WI38 (cell line): Measurements from ENCODE around the gene LAMC3.
"Not testable (repeated sequence)": the region's sequence is repeated elsewhere in the genome, so short reads cannot be mapped to it uniquely, and the experiment has no call there.

Experiments
- H3K4me3 ChIP-seq: 2 replicates; pipeline ENCODE4 v1.5.1; 2011; ENCODE audit warnings: low read depth, mild to moderate bottlenecking, control low read depth, low read length
- CTCF ChIP-seq: IDR thresholded peaks from 2 replicates; pipeline ENCODE4 v1.5.1; 2012; ENCODE audit warnings: low read depth, mild to moderate bottlenecking, control low read depth, low read length

Gene LAMC3

GRCh38 chr9:130997925-130998596 is 10.9 kb upstream of the LAMC3 start:
- no peak overlapping the region for H3K4me3 ChIP-seq
- peak; percentile 81 for TF ChIP-seq CTCF

- no peak for TF ChIP-seq CTCF
- H3K4me3 ChIP-seq: no peak overlapping the region
These were observed 10.3 kb upstream of the LAMC3 start for GRCh38 chr9:130998597-130999244.

DNA sequence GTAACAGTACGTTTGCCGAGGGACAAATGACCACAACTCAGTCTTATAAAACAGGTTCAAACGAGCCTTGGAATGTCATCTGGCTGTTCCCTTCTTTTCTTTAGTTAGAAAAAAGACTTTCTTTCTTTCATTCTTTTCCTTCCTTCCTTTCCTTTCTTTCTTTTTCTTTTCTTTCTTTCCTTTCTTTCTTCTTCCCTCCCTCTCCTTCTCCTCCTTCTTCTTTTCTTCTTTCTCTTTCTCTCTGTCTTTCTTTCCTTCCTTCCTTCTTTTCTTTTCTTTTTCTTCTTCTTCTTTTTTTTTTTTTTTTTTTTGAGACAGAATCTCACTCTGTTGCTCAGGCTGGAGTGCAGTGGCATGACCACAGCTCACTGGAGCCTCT is 9.7 kb upstream of the LAMC3 start:
- no peak for TF ChIP-seq CTCF
- no peak overlapping the region for H3K4me3 ChIP-seq

DNA sequence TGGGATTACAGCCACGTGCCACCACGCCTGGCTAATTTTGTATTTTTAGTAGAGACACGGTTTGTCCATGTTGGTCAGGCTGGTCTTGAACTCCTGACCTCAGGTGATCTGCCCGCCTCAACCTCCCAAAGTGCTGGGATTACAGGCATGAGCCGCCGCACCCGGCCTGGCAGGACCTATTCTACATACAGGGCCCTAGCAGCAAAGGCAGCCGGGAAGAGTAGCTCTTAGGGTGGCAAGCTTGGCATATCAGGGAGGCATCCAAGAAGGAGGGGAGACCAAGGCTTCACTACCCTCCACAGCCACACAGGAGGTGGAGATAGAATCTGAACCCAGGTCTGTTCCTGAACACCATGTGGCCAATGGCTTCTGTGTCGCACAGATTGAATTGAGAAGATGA is 8.4 kb upstream of the LAMC3 start:
- H3K4me3 ChIP-seq: not testable (repeated sequence)

DNA sequence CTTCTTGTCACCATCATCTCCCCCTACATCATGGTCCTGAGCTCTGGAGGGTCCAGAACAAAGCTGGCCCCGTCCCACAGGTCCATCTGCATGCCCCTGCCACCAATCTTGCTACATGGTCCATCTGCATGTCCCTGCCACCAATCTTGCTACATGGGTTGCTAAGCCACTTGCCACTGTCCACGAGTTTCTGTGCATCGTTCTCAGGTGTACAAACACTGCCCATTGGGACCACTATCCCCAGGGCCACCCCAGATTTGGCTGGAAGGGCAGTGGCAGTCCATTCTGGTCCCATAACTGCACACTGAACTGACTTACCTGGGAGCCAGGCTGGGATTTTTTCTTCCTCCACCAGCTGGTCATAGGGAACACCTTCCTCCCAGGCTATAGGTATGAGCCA is 8.0 kb upstream of the LAMC3 start:
- no peak for TF ChIP-seq CTCF

GRCh38 chr9:131001990-131002389 is 7.0 kb upstream of the LAMC3 start:
- no peak for TF ChIP-seq CTCF
- no peak overlapping the region for H3K4me3 ChIP-seq

More for the DNA sequence above, 8.0 kb upstream of the LAMC3 start:
- no peak overlapping the region for H3K4me3 ChIP-seq

DNA sequence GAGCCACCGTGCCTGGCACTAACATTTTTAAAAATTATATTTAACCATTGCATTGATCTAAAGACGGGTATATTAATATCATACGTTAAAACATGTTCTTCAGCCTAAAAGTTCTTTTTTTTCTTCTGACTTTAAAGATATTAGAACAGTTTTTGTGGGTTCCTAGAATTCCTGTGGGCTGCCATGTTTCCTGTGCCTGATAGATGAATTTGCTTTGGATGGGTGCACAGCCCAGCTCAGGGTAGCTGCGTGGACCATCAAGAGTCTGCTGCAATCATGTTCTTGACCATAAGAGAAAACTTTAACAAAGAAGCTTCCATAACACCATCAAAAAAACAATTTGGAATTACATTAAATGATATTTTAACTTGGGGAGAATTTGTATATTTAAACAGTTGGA is 2.4 kb upstream of the LAMC3 start:
- no peak for TF ChIP-seq CTCF
- no peak overlapping the region for H3K4me3 ChIP-seq

GRCh38 chr9:131008086-131008485 is 888 bp upstream of the LAMC3 start:
- no peak for TF ChIP-seq CTCF
- H3K4me3 ChIP-seq: no peak overlapping the region
